ENCODE results near the gene C1GALT1. TPM values are rescaled to one million over a fixed set of nuclear protein-coding genes. Genes with fewer than 3 reads are reported as not detected.
A peak's percentile ranks its signal among the peaks of the same experiment; 100 is the strongest.

Gene C1GALT1
- total RNA-seq, 1 experiment from 2014 or later: 27.2 TPM

DNA sequence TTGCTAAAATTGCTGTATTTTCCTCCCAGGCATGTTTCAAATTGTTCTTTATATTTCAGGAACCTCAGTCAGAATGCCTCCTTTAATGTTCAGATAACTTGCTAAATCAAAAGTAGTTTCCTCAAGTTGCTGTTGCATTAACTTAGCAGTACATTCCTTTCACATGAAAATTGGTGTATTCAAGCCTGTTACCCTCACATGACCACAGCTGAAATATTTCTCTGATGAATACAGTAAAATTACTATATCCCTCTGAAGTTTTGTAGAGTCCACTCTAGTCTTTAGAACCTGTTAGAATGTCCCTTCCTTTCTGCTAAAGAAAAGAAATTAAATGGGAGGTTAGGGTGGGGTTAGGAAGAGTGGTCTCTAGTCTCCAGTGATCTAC lies 24.5 kb upstream of the C1GALT1 start:
- ATAC-seq (no peak), DNase-seq (ENCODE audit: low read depth, low spot score) (no peak)
- ChIA-PET CTCF (no interaction called here), POLR2A (no interaction called here), RAD21 (ENCODE audit: low non-redundant PET in 1 of 2, low total read pairs in 2 of 2, uncharacterized antibody in 2 of 2, unreplicated experiment in 2 of 2) (no interaction called here)
- intact Hi-C loops (cut with micrococcal nuclease): no loop called here
- Histone ChIP-seq H4K20me1 (ENCODE audit: insufficient read depth) (no peaks in the 10 kb centered on the region), H3K9me2 (ENCODE audit: insufficient read depth) (no peaks in the 10 kb centered on the region), H3K4me2 (ENCODE audit: low read length) (no peak overlapping the region), H3K9ac (ENCODE audit: low read length) (no peak overlapping the region), H3K36me3 (ENCODE audit: control insufficient read depth in 1 of 2, insufficient read depth in 2 of 2, low read length in 2 of 2) (no peaks in the 10 kb centered on the region), H2AFZ (ENCODE audit: low read depth, low read length, poor library complexity, severe bottlenecking) (peak overlapping the region; percentile 33), H3K9me3 (ENCODE audit: control insufficient read depth in 1 of 2, insufficient read depth in 1 of 2, low read depth in 1 of 2, low read length in 2 of 2) (no peaks in the 10 kb centered on the region), H3K4me3 (replicated peaks in 1 of 2; ENCODE audit: low read depth in 1 of 2, low read length in 2 of 2) (no peak overlapping the region), H3K27me3 (ENCODE audit: insufficient read depth, low read length) (no peaks in the 10 kb centered on the region), H3K27ac (ENCODE audit: low read depth, low read length) (no peak overlapping the region), H3K79me2 (ENCODE audit: insufficient read depth, low read length) (no peaks in the 10 kb centered on the region), H3K4me1 (ENCODE audit: control insufficient read depth in 1 of 2, insufficient read depth in 2 of 2, low read length in 2 of 2) (peaks cover 0 to 4% of the 10 kb centered on the region in 2 experiments; a peak in 1 of 4 replicates)
- TF ChIP-seq, protein P1, sequence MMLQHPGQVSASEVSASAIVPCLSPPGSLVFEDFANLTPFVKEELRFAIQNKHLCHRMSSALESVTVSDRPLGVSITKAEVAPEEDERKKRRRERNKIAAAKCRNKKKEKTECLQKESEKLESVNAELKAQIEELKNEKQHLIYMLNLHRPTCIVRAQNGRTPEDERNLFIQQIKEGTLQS (IDR thresholded peaks at IDR 0.05): no peak
- TF ChIP-seq POLR2A (IDR thresholded peaks at IDR 0.05; ENCODE audit: borderline replicate concordance, extremely low read depth, insufficient read depth, insufficient read length): no peak
- no peak for TF ChIP-seq CBX3 (IDR thresholded peaks at IDR 0.05; ENCODE audit: low read depth)
- no peak for TF ChIP-seq SP1 (IDR thresholded peaks at IDR 0.05; ENCODE audit: low read depth)
- TF ChIP-seq, protein P2, sequence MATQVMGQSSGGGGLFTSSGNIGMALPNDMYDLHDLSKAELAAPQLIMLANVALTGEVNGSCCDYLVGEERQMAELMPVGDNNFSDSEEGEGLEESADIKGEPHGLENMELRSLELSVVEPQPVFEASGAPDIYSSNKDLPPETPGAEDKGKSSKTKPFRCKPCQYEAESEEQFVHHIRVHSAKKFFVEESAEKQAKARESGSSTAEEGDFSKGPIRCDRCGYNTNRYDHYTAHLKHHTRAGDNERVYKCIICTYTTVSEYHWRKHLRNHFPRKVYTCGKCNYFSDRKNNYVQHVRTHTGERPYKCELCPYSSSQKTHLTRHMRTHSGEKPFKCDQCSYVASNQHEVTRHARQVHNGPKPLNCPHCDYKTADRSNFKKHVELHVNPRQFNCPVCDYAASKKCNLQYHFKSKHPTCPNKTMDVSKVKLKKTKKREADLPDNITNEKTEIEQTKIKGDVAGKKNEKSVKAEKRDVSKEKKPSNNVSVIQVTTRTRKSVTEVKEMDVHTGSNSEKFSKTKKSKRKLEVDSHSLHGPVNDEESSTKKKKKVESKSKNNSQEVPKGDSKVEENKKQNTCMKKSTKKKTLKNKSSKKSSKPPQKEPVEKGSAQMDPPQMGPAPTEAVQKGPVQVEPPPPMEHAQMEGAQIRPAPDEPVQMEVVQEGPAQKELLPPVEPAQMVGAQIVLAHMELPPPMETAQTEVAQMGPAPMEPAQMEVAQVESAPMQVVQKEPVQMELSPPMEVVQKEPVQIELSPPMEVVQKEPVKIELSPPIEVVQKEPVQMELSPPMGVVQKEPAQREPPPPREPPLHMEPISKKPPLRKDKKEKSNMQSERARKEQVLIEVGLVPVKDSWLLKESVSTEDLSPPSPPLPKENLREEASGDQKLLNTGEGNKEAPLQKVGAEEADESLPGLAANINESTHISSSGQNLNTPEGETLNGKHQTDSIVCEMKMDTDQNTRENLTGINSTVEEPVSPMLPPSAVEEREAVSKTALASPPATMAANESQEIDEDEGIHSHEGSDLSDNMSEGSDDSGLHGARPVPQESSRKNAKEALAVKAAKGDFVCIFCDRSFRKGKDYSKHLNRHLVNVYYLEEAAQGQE (IDR thresholded peaks at IDR 0.05; ENCODE audit: low read depth): no peak
- TF ChIP-seq FOSL1 (IDR thresholded peaks at IDR 0.05; ENCODE audit: low read depth): no peak
- no peak for TF ChIP-seq EZH2 (IDR thresholded peaks at IDR 0.05)
- no peak for TF ChIP-seq ZBTB33 (IDR thresholded peaks at IDR 0.05; ENCODE audit: extremely low read depth, insufficient replicate concordance, low read length)
- no peak for TF ChIP-seq ELF1 (IDR thresholded peaks at IDR 0.05; ENCODE audit: borderline replicate concordance, low read depth)
- no peak for TF ChIP-seq CTCF (IDR thresholded peaks at IDR 0.05 in 2 of 3, conservative IDR thresholded peaks at IDR 0.05 in 1 of 3; ENCODE audit: borderline replicate concordance in 1 of 3, insufficient read depth in 1 of 3, low read depth in 2 of 3, low read length in 2 of 3)
- BruUV-seq (replicated peaks): no TSS peak

All from HCT116 (cell line).